Tibial artery (tissue), 4 donors: ENCODE data around the gene AGAP1.

Experiments used
- DNase-seq, 2 donors: peaks; one replicate each; pipeline ENCODE4 v3.0.0-alpha.2; 2019
- H3K27ac ChIP-seq, 2 donors: fragments of 200-600 bp; sonication (generic) in 1 of 2; 1 replicate in 1 of 2; 2 replicates in 1 of 2; pipeline ENCODE4 v1.5.1; 2018 to 2019; ENCODE audit warnings: mild to moderate bottlenecking in 1 of 2
- H3K27me3 ChIP-seq, 2 donors: fragments of 200-600 bp; sonication (generic) in 1 of 2; one replicate each; pipeline versions ENCODE4 v1.5.1 to v1.6.0; 2016 to 2019
- H3K36me3 ChIP-seq, 3 donors: fragments of 200-600 bp; sonication (generic) in 2 of 3; one replicate each; pipeline ENCODE4 v1.5.1; 2016 to 2019; ENCODE audit warnings: mild to moderate bottlenecking in 2 of 3
- H3K4me1 ChIP-seq, 4 donors: fragments of 200-600 bp; sonication (generic) in 2 of 4; 1 replicate in 3 of 4; 2 replicates in 1 of 4; pipeline ENCODE4 v1.5.1; 2016 to 2019
- H3K4me3 ChIP-seq, 2 donors: fragments of 200-600 bp; sonication (generic) in 1 of 2; 1 replicate in 1 of 2; 2 replicates in 1 of 2; pipeline ENCODE4 v1.5.1; 2018 to 2019; ENCODE audit warnings: mild to moderate bottlenecking in 2 of 2
- H3K9me3 ChIP-seq, 3 donors: fragments of 200-600 bp; sonication (generic) in 1 of 3; one replicate each; pipeline ENCODE4 v1.5.1; 2016 to 2019
- intact Hi-C: fragments of 100-400 bp; cut with DNase I; formaldehyde crosslinking; loops from one replicate; pipeline ENCODE4 v1.15.0; 2023; ENCODE audit warnings: low total_unique reads
- TF ChIP-seq, protein P1 (sequence below), 2 experiments: fragments of 200-600 bp in 1 of 2; fragments of 450-650 bp in 1 of 2; IDR thresholded peaks; one replicate each; pipeline ENCODE4 v1.5.1; 2017 to 2019; ENCODE audit warnings: antibody characterized with exemption in 2 of 2, mild to moderate bottlenecking in 1 of 2, moderate library complexity in 1 of 2

AGAP1 gene

DNA sequence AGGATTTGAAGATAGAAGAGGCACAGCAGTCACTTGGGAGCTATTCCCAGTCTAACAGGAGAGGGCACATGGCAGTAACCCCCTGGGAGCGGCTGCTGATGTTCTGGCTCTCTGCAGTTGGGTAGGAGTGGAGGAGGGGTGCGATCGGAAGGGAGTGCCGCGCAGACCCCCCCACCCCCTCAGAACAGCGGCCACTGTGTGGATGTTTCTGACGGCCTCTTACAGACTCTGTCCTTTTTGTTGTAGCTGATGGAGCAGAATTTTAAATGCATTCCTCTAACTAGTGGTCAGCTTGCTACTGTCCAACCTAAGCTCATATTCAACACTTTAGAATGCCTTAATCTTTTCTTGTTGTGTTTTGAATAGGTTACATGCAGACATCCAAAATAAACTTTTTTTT, 127.9 kb downstream of the AGAP1 start:
- Histone ChIP-seq H3K27me3 (no peaks in the 10 kb centered on the region), H3K36me3 (no peaks in the 10 kb centered on the region), H3K4me3 (no peak overlapping the region), H3K9me3 (no peaks in the 10 kb centered on the region), H3K27ac (no peak overlapping the region), H3K4me1 (peaks cover 0 to 23% (median 2%) of the 10 kb centered on the region in 4 donors)
- intact Hi-C loops = no loop called here
- TF ChIP-seq, protein P1, sequence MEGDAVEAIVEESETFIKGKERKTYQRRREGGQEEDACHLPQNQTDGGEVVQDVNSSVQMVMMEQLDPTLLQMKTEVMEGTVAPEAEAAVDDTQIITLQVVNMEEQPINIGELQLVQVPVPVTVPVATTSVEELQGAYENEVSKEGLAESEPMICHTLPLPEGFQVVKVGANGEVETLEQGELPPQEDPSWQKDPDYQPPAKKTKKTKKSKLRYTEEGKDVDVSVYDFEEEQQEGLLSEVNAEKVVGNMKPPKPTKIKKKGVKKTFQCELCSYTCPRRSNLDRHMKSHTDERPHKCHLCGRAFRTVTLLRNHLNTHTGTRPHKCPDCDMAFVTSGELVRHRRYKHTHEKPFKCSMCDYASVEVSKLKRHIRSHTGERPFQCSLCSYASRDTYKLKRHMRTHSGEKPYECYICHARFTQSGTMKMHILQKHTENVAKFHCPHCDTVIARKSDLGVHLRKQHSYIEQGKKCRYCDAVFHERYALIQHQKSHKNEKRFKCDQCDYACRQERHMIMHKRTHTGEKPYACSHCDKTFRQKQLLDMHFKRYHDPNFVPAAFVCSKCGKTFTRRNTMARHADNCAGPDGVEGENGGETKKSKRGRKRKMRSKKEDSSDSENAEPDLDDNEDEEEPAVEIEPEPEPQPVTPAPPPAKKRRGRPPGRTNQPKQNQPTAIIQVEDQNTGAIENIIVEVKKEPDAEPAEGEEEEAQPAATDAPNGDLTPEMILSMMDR (IDR thresholded peaks at IDR 0.05) = no peak
- no peak for DNase-seq

GRCh38 chr2:235623111-235623510, 129.3 kb downstream of the AGAP1 start:
- no peaks in the 10 kb centered on the region for H3K27me3 ChIP-seq
- intact Hi-C loops = no loop called here
- no peaks in the 10 kb centered on the region for H3K36me3 ChIP-seq
- H3K4me3 ChIP-seq = no peak overlapping the region
- TF ChIP-seq, protein P1 (IDR thresholded peaks at IDR 0.05) = no peak
- peaks cover 0 to 20% (median 8%) of the 10 kb centered on the region in 4 donors for H3K4me1 ChIP-seq
- no peak overlapping the region for H3K27ac ChIP-seq
- no peaks in the 10 kb centered on the region for H3K9me3 ChIP-seq
- no peak for DNase-seq

DNA sequence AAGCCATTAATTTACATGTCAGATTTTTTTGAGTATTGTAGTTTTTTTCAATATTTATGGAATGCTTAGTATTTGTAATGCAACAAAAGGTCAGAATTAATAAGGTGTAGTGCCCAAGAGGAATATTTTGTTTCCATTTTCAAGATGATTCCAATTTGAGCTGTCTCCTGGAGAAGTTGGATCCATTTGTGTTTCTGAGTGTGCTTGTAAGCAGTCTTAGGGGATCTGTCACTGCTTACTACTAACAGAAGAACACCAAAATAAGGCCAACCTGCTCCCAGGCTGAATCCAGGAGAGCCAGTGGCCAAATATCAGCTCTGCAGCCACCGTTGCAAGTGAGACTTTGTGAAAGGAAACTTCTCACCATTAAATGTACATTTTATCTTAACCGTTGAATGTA, 129.9 kb downstream of the AGAP1 start:
- TF ChIP-seq, protein P1 (IDR thresholded peaks at IDR 0.05) = no peak
- no peak overlapping the region for H3K27ac ChIP-seq

DNA sequence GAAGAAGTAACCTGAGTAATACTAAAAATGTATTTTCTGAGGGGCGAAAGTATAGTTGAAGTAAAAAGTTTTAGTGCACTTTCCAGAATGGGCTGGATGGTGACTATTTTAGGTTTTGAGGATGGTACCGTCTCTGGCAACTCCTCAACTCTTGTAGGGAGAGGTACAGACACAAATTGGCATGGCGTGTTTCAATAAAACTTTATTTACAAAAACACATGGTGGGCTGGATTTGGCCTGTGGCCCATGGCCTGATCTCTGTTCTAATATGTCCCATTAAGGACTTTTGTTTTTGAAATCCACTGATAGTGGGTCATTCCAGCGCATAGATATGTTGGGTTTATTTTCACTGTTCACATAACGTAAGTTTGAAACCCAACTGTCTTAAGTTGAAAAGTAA, 132.8 kb downstream of the AGAP1 start:
- no peaks in the 10 kb centered on the region for H3K27me3 ChIP-seq
- peaks cover 0 to 14% (median 11%) of the 10 kb centered on the region in 4 donors for H3K4me1 ChIP-seq
- DNase-seq = no peak
- H3K9me3 ChIP-seq = no peaks in the 10 kb centered on the region
- TF ChIP-seq, protein P1 (IDR thresholded peaks at IDR 0.05) = no peak
- no peak overlapping the region for H3K4me3 ChIP-seq
- no peak overlapping the region for H3K27ac ChIP-seq
- intact Hi-C loops = no loop called here
- no peaks in the 10 kb centered on the region for H3K36me3 ChIP-seq

More for the DNA sequence above, 129.9 kb downstream of the AGAP1 start:
- Histone ChIP-seq H3K9me3 (no peaks in the 10 kb centered on the region), H3K4me1 (peaks cover 0 to 17% (median 11%) of the 10 kb centered on the region in 4 donors), H3K4me3 (no peak overlapping the region), H3K36me3 (no peaks in the 10 kb centered on the region), H3K27me3 (no peaks in the 10 kb centered on the region)
- intact Hi-C loops = no loop called here
- DNase-seq = no peak

- DNase-seq = no peak
- Histone ChIP-seq H3K27ac (no peak overlapping the region), H3K27me3 (no peaks in the 10 kb centered on the region), H3K36me3 (no peaks in the 10 kb centered on the region), H3K9me3 (no peaks in the 10 kb centered on the region), H3K4me3 (no peak overlapping the region), H3K4me1 (peaks cover 0 to 14% (median 10%) of the 10 kb centered on the region in 4 donors)
- intact Hi-C loops = no loop called here
- TF ChIP-seq, protein P1 (IDR thresholded peaks at IDR 0.05) = no peak
Measured at GRCh38 chr2:235627682-235628081, 133.8 kb downstream of the AGAP1 start.

GRCh38 chr2:235630718-235631296, 137.0 kb downstream of the AGAP1 start:
- H3K4me1 ChIP-seq = peaks cover 0 to 14% (median 10%) of the 10 kb centered on the region in 4 donors
- no peak overlapping the region for H3K27ac ChIP-seq
- H3K27me3 ChIP-seq = no peaks in the 10 kb centered on the region
- intact Hi-C loops = no loop called here
- no peaks in the 10 kb centered on the region for H3K36me3 ChIP-seq
- no peak for DNase-seq
- TF ChIP-seq, protein P1 (IDR thresholded peaks at IDR 0.05) = no peak
- no peak overlapping the region for H3K4me3 ChIP-seq
- no peaks in the 10 kb centered on the region for H3K9me3 ChIP-seq
